NCI-H748 (cell line): ENCODE data around the gene SH3GL1.

Experiments
- DNase-seq: peaks from one replicate; lab custom pipeline; 2025; ENCODE audit not compliant: unreplicated experiment; lab: John Stamatoyannopoulos, UW

SH3GL1 gene

DNA sequence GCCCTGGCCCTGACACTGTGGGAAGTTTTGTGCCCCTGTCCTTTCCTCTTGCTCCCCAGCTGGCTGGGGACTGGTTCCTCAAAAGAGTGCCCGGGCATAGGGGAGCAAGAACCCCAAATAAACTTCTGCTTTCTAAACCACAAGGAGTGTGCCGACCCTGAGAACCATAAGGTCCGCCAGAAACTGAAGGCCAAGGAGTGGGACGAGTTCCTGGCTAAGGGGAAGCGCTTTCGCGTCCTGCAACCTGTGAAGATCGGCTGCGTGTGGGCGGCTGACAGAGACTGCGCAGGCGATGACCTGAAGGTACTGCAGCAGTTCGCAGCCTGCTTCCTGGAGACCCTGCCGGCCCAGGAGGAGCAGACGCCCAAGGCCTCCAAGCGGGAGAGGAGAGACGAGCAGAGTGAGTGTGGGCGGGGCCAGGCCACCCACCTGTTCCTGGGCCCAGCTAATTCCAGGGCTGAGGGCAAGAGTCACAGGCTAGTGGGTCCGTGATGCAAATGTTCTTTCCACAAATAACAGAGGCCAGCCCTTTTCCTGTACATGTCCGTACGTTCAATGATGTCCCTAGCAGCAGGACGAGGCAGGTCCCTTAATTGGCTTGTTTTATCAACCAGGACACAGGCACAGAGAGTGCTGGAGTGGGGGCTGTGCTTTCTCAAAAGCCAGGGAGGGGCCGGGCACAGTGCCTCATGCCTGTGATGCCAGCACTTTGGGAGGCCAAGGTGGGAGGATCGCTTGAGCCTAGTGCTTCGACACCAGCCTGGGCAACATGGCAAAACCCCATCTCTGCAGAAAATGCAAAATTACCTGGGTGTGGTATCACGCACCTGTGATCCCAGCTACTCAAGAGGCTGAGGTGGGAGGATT is 31.7 kb upstream of the SH3GL1 start:
- no peak for DNase-seq

DNA sequence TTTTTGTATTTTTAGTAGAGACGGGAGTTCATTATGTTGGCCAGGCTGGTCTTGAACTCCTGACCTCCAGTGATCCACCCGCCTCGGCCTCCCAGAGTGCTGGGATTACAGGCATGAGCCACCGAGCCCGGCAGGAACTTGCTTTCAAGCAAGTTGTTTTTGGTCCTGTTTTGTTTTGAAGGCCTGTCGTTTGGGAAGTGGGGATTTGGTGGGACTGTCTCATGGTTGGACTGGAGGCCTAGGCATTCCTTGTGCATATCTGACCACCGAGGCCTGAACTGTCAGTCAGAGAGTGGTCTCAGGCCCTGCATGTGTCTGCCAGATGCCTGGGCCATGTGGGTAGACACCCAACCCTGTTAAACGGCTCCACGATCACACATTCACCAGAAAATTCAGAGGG is 30.9 kb upstream of the SH3GL1 start:
- DNase-seq: no peak

DNA sequence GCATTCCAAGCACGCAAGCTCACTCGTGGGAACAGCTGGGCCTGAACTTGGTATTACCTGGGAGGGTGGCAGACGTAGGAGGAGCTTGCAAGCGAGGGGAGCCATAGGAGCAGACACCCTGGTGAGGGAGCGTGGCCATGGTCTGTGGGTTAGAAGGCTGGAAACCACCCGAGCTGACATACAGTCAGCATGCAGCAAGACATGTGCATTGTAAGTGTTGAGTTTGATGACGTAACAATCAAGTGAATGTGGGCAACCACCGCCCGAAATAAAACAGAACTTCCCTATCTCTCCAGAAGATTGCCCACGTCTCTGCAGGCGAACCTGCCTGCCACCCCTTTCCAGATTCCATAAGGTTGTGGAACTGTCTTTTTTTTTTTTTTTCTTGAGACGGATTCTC is 30.4 kb upstream of the SH3GL1 start:
- no peak for DNase-seq

DNA sequence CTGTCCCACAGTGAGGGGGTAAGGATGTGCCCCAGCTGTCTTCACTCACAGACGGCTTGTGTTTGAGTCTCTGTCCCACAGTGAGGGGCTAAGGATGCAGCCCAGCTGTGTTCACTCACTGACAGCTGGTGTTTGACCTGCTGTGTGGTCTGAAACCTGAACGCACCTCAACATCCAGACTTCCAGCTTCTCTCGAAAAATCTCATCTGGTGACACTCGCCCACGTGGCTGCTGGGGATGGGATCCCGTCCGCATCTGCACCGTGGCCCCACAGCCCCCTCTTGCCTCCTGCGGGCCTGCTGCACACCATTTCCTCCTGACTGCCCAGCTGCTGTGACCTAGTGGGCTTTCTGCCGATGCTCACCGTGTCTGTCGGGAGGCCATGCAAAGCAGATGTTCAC is 29.4 kb upstream of the SH3GL1 start:
- DNase-seq: no peak

DNA sequence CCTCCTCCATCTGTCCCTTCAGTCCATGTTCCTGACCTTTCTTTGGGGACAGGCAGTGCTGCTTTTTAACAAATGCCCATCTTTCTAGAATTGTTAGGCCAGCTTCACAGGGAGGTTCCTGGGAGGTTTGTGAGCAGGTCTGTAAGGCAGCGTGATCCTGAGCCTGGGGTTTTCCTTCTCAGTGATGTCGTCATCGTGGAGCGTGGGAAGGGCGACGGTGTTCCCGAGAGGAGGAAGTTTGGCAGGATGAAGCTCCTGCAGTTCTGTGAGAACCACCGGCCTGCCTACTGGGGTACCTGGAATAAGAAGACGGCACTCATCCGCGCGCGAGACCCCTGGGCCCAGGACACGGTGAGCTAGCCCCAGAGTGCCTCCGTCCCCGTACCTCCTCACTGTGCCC is 28.9 kb upstream of the SH3GL1 start:
- DNase-seq: no peak

DNA sequence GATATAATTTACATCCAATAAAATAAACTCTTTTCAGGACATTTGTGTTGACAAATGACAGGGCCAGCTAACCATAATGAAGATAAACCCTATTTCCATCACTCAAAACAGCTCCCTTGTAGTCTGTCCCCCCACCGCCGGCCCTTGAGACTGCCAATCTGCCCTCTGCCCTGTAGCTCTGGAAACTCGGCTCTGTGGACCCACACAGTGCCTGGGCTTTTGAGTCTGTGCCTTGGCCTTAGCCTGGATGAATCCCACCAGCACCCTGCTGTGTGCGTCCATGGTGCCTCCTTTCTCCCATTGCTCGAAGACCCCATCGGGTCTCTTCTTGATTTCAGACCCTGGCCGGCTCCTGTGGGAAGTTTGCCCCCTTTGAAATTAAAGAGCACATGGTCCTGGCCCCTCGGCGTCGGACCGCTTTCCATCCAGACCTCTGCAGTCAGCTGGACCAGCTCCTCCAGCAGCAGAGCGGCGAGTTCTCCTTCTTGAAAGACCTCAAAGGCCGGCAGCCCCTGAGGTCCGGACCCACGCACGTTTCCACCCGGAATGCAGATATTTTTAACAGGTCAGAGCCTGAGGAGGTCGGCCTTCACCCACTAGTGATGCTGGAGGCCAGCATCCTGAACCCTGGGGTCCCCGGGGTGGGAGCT is 28.1 kb upstream of the SH3GL1 start:
- no peak for DNase-seq

DNA sequence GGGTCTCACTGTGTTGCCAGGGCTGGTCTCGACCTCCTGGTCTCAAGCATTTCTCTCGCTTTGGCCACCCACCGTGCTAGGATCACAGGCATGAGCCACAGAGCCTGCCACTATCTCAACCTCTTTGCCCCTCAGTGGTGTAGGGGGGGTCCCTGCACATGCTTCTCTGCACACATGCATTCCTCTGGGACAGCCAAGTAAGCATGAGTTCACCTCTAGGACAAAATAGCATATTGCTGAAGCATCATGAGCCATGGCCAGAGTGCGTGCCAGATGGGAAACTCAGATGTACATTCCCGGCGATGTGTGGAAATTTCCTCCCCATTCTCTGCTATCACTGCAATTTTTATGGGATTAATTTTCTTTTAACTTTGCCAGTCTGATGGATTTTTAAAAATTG is 25.2 kb upstream of the SH3GL1 start:
- no peak for DNase-seq

DNA sequence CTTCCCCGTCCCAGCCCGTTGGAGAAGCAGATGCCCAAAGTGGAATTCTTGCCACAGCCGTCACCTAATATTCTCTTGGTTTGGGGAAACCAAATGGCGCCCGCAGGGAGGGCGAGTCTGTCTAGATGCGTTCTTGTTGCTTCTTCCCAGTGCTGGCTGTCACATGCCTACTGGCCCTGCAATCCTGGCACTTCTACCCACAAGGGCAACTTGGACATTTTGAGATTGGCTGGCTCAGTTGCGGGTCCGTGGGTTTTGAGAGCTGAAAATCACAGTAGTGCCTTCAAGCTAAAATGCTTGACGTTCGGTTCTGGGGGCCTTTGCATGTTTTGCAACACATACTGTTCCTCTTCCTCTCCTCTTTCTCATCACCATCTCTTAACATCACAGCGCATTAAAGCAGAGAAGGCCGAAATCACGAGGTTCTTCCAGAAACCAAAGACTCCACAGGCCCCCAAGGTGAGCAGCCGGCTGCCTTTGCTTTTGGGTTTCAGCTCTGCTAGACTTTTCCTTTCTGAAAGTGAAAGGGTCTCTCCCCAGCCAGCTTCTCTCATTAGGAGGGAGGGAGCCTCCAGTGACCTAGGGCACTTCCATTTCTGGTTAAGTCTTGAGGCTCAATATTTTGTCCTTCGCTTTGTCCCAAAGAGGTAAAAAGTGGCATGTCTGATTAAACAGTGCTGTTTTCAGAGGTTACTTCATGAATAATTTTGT is 23.2 kb upstream of the SH3GL1 start:
- DNase-seq: no peak

DNA sequence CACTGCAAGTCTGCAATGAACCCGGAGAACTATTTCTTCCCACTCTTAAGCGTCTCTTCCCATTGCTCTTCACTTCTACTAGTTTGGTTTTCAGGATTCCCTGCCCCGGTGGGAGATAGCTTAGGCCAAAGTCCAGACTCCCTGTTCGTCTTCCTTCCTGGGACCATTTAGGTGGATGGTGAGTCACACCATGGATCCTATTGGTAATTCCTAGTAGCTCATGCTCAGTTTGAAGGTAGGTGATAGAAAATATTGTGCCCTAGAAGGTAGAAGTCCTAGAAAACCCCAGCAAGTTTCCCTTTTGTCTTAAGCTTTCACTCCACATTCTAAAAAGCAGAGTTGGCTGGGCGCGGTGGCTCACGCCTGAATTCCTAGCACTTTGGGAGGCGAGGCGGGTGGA is 15.9 kb upstream of the SH3GL1 start:
- no peak for DNase-seq

DNA sequence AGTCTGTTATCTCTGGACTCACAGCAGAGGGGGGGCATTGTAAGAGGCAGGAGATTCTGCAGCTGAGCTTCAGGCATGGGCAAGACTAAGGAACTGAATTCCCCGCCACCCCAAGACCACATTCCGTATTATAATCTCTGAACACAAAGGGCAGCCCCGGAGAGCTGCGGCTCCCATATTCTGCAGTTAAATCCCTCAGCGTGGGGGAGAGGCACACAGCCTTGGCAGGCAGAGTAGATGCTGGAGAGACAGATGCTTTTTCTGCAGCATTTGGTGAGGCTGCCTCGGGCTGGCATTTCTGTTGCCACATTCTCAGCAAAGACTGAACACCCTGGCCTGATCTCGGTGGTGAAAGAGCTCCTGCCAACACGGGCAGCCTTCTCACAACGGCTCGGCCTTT is 15.0 kb upstream of the SH3GL1 start:
- no peak for DNase-seq

DNA sequence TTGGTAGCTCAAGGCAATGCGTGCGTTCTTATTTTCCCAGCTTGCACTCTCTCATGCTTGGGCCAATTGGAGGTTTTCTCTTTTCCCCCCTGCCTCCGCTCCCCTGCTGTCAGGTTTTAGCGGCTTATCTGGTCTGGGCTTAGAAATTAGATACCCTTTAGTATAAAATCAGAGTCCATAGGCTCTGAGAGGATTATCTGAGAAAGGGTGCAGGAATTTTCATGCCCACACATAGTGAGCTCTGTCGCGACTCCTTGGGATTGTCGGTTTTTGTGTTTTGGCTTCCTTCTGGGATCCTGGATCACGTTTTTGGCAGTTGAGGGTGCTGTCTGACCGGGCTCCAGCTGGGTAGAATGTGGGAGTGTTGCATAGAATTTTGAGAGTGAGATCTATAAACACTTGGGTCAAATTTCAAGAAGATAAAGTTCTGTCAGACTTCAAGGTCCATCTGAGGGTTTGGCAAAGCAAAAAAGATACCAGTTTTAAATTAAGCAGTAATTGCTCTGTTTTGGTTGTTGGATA is 14.5 kb upstream of the SH3GL1 start:
- no peak for DNase-seq

DNA sequence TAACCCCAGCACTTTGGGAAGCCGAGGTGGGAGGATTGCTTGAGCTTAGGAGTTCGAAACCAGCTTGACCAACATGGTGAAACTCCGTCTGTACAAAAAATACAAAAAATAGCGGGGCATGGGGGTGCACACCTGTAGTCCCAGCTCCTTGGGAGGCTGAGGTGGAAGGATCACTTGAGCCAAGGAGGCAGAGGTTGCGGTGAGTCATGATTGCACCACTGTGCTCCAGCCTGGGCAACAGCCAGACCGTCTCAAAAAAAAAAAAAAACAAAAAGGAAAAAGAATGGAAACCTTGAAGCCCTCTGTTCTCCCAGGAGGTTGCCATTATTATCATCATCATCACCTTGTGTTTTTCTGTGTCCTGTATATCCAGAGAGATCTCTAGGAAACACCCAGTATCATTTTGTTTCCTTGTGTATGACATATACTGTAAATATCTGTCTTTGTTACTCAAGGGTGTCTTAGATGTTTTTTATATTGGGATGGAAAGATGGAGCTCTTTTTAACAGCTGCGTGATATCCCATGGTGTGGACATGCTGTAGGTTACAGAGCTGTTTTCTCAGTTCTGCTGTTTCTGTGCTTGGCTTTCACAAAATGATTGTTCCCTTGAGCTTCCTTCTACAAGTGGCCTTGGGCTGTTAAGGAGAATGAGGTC is 13.9 kb upstream of the SH3GL1 start:
- no peak for DNase-seq

DNA sequence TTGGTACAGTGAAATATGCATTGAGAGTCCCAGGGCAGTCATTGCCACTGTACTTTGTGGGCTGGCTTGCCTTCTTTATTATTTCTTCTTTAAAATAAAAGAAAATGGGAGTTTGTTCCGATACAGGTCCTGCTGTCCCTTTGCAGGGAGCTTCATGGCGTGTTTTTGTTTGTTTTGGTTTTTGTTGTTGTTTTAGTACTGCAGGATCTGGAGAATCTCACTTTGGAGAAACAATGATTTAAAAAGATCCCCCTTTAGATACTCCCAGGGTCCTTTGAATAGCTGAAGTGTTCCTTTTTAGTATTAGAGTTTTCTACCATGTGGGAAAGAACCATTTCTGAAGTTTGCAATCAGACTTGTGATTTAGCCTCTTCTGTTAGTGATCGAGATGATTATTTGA is 13.2 kb upstream of the SH3GL1 start:
- DNase-seq: no peak

DNA sequence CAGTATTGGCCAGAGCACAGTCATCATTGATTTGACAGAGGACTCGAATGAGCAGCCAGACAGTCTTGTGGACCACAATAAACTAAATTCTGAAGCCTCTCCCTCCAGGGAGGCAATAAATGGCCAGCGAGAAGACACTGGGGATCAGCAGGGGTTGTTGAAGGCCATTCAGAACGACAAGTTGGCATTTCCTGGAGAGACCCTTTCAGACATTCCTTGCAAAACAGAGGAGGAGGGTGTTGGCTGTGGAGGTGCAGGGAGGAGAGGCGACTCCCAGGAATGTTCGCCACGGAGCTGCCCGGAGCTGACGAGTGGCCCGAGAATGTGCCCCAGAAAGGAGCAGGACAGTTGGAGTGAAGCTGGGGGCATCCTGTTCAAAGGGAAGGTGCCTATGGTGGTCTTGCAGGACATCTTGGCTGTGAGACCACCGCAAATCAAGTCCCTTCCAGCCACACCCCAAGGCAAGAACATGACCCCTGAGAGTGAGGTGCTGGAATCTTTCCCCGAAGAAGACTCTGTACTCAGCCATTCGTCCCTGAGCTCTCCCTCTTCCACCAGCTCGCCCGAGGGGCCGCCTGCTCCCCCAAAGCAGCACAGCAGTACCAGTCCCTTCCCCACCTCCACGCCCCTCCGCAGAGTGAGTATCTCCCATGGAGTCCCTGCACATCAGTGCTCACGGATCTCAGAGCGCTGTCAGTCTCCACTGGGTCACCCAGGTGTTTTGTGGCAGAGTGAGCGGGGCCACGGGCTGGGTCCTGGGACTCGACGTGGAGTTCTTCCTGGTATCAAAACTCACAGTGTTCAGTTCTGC is 9.0 kb upstream of the SH3GL1 start:
- DNase-seq: no peak

DNA sequence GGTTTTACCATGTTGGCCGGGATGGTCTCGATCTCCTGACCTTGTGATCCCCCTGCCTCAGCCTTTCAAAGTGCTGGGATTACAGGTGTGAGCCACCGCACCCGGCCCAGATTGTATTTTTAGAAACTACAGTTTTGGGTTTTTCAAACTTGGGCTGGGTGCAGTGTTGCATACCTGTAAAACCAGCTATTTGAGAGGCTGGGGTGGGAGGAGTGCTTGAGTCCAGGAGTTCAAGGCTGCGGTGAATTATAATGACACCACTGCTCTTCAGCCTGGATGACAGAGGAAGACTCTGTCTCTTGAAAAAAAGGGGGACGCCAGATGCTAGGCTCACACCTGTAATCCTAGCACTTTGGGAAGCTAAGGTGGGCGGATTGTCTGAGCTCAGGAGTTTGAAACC is 6.3 kb upstream of the SH3GL1 start:
- DNase-seq: no peak

DNA sequence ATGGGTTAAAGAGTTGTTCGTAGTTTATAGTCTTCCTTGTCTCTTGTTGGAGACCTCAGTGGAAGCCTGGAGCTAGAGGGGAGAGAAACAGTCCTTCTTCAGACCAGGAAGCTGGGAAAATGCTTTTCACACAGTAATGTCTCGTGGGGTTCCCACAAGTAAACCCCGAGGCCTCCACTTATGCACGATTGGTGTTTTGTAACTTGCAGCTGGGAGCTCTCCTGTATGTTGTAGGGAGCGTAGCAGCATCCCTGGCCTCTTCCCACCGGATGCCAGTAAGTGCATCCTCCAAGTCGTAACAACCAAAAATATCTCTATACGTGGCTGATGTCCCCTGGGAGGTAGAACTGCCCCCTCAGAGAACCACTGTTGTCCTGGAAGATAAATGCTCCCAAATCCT is 5.6 kb upstream of the SH3GL1 start:
- DNase-seq: no peak

DNA sequence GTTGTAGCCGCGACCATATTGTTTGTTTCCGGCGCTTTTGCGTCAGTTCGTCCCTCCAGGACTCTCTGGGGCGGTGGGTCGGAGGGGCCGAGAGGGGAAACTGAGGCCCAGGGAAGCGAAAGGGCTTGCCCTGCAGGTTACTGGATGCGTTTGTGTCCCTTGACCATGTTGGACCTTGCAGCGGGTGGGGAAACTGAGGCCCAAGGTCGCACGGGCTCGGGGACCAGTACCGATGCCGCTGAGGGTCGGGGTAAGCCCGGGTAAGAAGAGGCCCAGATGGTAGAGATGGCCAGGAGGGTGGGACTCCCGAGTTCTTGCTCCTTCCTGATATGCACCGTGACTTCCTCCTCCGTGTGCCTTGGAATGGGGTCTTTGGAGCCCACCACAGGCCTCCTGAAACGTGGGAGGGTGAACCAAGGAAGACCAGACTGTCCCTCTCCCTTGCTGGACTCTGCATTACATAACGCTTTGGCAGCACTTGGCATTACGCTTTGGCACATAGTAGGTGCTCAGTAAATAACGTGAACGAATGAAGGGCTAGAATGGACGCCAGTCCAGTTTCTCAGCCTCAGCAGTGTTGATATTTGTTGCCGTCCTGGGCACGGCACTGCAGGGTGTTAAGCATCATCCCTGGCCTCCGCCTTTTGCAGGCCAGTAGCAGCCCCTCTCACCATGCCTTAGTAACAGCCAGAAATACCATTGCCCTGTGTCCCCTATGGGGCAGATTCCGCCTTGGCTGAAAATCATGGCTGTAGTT is 2.8 kb upstream of the SH3GL1 start:
- no peak for DNase-seq

DNA sequence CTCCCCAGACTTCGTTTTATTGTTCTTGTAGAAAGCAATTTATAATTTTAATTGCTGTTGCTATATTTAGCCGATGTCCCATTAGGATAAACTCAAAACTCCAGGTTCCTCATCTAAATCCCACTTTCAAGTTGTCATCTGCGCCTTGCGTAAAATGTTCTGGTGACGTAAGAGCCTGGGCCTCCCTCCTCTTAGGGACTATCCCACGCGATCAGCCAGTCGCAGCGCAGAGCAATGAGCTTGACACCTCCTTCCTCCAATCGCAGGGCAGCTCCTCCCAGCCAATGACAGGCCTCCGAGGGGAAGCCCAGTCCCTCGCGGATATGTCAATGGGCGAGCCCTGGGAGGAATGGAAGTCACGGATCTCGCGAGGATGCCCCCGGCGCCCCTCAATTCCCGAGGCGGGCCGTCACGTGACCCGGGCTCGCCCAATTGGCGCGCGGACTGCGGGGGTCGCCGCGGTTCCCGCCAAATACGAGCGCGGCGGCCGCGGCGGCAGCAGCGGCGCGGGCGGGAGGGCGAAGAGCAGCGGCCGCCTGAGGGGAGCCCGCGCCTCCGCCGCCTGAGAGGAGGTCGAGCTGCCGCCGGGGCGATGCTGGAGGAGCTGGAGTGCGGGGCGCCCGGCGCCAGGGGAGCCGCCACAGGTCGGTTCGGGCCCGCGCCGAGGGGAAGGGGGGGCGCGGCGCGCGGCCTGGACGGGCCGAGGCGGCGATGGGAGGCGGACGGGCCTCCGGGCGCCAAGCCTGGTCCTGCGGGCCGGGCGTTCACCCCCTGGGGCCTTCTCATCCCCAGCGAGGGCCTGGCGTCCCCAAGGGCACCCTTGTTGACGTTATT is 2.0 kb upstream of the SH3GL1 start, which contains the start of gene CHAF1A:
Gene CHAF1A, plus strand, starts transcription at position 470 of the 834 bp plus-strand sequence. Its CDS starts 123 bp downstream, at position 593.
- peak; percentile 100 for DNase-seq

DNA sequence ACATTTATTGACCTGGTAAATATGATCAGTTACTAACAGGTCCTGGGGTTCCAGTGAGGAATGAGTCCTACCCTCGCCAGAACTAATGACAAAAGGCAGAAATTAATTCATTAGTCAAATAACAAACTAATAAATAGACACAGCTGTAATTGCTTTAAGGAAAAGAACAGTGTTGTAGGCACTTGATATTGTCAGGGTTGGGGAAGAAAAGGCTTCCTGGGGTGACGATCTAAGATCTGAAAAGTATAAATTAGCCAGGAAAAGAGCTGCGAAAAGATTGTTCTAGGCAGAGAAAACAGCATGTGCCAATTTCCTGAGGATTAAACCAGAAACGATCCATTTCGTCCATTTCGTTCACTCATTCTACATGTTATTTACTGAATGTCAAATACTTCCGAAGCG is 1.4 kb upstream of the SH3GL1 start:
- DNase-seq: no peak
